ENCODE data around the gene WDFY2.

The WDFY2 gene

DNA sequence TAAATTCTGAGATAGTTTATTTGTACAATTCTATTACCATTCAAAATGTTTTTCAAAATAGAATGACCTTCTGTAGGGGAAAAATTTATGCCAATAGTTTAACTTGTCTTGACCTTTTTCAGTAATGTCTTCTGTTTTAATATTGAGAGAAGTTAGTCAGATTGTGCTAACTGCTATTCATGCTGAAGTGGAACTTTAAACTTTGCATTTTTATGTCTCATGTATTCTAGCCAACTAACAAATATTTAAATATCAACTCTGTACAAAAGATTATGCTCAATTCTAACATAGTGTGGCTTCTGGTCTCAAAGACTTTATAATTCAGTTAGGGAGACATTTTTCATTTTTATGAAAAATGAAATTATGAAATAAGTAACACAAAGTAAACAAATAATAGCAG lies 94.2 kb downstream of the WDFY2 start:
- no peak overlapping the region for H3K4me3 ChIP-seq (ENCODE audit: low read depth, low read length)
- TF ChIP-seq, protein P1, sequence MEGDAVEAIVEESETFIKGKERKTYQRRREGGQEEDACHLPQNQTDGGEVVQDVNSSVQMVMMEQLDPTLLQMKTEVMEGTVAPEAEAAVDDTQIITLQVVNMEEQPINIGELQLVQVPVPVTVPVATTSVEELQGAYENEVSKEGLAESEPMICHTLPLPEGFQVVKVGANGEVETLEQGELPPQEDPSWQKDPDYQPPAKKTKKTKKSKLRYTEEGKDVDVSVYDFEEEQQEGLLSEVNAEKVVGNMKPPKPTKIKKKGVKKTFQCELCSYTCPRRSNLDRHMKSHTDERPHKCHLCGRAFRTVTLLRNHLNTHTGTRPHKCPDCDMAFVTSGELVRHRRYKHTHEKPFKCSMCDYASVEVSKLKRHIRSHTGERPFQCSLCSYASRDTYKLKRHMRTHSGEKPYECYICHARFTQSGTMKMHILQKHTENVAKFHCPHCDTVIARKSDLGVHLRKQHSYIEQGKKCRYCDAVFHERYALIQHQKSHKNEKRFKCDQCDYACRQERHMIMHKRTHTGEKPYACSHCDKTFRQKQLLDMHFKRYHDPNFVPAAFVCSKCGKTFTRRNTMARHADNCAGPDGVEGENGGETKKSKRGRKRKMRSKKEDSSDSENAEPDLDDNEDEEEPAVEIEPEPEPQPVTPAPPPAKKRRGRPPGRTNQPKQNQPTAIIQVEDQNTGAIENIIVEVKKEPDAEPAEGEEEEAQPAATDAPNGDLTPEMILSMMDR (IDR thresholded peaks at IDR 0.05; ENCODE audit: insufficient read depth, low read depth, low read length, missing control alignments): no peak
- DNase-seq (ENCODE audit: low read depth): no peak

DNA sequence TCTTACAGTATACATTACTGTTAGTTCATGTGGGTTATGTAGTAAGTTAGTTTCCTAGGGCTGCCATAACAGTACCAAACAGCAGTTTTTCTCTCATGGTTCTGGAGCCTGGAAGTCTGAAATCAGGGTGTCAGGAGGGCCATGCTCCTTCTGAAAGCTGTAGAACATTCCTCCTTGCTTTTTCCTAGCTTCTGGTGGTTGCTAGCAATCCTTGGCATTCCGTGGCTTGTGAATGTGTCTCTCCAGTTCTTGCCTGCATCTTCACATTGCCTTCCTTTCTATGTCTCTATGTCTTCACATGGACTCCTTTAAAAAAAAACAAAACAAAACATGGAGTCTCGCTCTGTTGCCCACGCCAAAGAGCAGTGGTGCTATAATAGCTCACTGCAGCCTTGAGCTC lies 95.4 kb downstream of the WDFY2 start:
- TF ChIP-seq, protein P1 (IDR thresholded peaks at IDR 0.05; ENCODE audit: insufficient read depth, low read depth, low read length, missing control alignments): no peak
- H3K4me3 ChIP-seq (ENCODE audit: low read depth, low read length): no peak overlapping the region
- DNase-seq (ENCODE audit: low read depth): no peak

DNA sequence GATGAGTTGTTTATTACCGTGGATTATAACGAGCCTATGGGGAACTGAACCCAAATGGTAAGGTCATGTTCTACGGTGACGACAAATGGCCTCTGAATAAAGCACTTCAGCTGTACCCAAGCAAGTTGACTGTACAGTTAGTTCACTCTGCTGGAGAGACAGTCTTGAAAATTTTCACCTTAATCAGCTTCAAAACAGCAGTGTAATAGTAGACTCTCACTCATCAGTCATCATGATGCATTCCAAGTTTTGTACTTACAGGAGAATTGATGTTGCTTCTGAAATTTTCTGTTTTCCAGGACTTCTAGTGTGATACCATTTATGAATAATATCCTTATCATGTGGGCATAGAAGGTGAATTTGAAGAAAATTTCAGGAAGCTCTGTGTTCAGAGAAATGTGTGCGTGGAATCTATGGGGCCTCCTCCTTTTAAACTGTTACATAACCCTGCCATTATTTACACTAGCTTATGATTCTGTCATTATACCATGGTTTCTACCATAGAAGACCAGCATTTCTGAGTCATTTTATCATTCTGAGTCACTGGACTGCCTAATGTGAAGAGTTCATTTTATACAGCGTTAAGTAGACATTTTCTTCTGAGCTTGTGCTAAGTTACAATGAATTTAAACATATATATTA lies 96.9 kb downstream of the WDFY2 start:
- DNase-seq (ENCODE audit: low read depth): peak; percentile 14
- TF ChIP-seq, protein P1 (IDR thresholded peaks at IDR 0.05; ENCODE audit: insufficient read depth, low read depth, low read length, missing control alignments): no peak
- H3K4me3 ChIP-seq (ENCODE audit: low read depth, low read length): no peak overlapping the region

DNA sequence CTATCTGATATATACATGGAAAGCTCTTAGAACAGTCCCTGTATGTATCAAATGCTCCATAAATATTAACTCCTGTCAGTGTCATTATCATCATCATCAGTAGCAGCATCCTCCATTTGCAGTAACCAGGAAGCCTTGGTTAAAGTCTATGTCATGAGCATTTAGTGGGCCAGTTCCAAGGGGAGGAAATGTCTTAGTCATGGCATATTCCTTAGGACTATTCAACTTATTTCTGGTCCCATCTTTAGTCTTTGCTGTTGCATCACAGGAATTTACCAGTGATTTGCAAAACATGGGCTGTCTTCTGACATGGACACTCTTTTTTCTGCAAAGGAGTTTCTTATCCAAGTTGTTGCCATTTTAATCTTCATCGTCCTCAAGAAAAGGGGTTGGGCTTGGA lies 98.4 kb downstream of the WDFY2 start:
- no peak for DNase-seq (ENCODE audit: low read depth)

DNA sequence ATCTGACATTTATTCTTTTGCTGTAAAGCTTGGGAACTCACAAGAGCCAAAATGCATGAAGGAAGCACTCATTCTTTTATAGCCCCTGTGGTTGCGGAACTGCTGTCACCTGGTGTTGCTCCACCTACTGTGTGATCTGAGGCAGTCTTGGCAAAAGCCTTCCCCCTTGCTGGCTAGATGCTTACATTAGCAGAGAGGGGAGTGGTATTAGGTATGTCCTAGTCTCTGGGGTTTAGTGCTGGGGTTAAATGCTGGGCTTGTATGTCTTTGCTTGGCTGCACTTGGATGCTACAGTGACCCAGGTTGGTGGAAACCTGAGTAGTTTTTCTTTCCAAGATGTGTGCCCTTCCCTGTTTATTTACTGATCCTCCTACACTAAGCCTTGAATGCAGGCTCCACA lies 99.3 kb downstream of the WDFY2 start:
- no peak for DNase-seq (ENCODE audit: low read depth)
- TF ChIP-seq, protein P1 (IDR thresholded peaks at IDR 0.05; ENCODE audit: insufficient read depth, low read depth, low read length, missing control alignments): no peak
- no peak overlapping the region for H3K4me3 ChIP-seq (ENCODE audit: low read depth, low read length)

More for the DNA sequence above, 98.4 kb downstream of the WDFY2 start:
- H3K4me3 ChIP-seq (ENCODE audit: low read depth, low read length): no peak overlapping the region
- TF ChIP-seq, protein P1 (IDR thresholded peaks at IDR 0.05; ENCODE audit: insufficient read depth, low read depth, low read length, missing control alignments): no peak

DNA sequence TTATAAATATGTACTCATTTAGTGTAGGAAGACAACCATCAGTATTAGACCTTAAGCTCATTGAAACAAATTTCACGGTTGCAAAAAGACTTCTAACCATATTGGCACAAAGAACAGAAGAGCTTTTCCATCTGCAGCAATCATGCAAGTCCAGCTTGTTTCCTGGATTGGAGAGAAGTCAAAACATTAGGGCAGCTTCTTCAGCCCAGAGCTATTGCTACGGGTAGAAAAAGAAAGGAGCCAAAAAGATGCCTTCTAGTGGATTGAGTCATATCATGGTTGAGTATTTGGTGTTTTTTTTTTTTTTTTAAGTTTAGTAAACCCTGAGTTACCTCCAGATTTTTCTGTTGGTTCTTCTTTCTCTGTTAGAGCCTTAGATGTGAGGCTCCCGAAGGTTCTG lies 99.8 kb downstream of the WDFY2 start:
- DNase-seq (ENCODE audit: low read depth): no peak
- TF ChIP-seq, protein P1 (IDR thresholded peaks at IDR 0.05; ENCODE audit: insufficient read depth, low read depth, low read length, missing control alignments): no peak
- H3K4me3 ChIP-seq (ENCODE audit: low read depth, low read length): no peak overlapping the region

Data from GM12865 (cell line).